Activated naive CD4-positive, alpha-beta T cell treated with anti-CD3 and anti-CD28 coated beads, Interleukin-2, amount 10 ng/mL, durations not matched to agents 7 days and 5 days (primary cell): ENCODE data around the gene OTOGL.

ENCODE experiments used
- CTCF ChIA-PET: fragments of 350-600 bp; sonication (Branson Sonifier 250); formaldehyde crosslinking; loops from one replicate; lab custom pipeline; 2021; ENCODE audit warnings: antibody characterized with exemption; lab: Charles Lee
- DNase-seq: peaks from one replicate; pipeline ENCODE4 v3.0.0-alpha.2; 2020
- H3K27ac Mint-ChIP-seq: one replicate; pipeline ENCODE4 v1.8.0; 2021; ENCODE audit warnings: mild to moderate bottlenecking, moderate library complexity, mixed read lengths
- H3K27me3 Mint-ChIP-seq: one replicate; pipeline ENCODE4 v1.8.0; 2021; ENCODE audit warnings: mild to moderate bottlenecking, mixed read lengths
- H3K36me3 Mint-ChIP-seq: one replicate; pipeline ENCODE4 v1.8.0; 2021; ENCODE audit warnings: mixed read lengths
- H3K4me1 Mint-ChIP-seq: one replicate; pipeline ENCODE4 v1.8.0; 2021; ENCODE audit warnings: mixed read lengths
- H3K4me3 Mint-ChIP-seq: one replicate; pipeline ENCODE4 v1.8.0; 2021; ENCODE audit warnings: mild to moderate bottlenecking, moderate library complexity, mixed read lengths
- H3K9me3 Mint-ChIP-seq: one replicate; pipeline ENCODE4 v1.8.0; 2021; ENCODE audit warnings: mixed read lengths

The OTOGL gene

GRCh38 chr12:80187660-80188090, 88.3 kb downstream of the OTOGL start:
- Mint-ChIP-seq H3K36me3 (no peaks in the 10 kb centered on the region), H3K27ac (no peak overlapping the region), H3K4me3 (no peak overlapping the region), H3K27me3 (no peaks in the 10 kb centered on the region), H3K4me1 (peaks cover 9% of the 10 kb centered on the region), H3K9me3 (no peaks in the 10 kb centered on the region)
- CTCF ChIA-PET, result interaction anchor here (0.8 to 3.4 kb wide), 10 partner anchors 8 to 640 kb away, joined by 3 to 23 read pairs (median 3); partner anchors contain the start of gene PPP1R12A
- DNase-seq, result peak; percentile 24

- Mint-ChIP-seq H3K36me3 (no peaks in the 10 kb centered on the region), H3K27me3 (no peaks in the 10 kb centered on the region), H3K4me1 (peaks cover 9% of the 10 kb centered on the region), H3K4me3 (no peak overlapping the region), H3K27ac (no peak overlapping the region), H3K9me3 (no peaks in the 10 kb centered on the region)
- no peak for DNase-seq
- CTCF ChIA-PET, result interaction anchor here (1.3 to 3.4 kb wide), 3 partner anchors 16 to 302 kb away, joined by 3 to 23 read pairs (median 4); no protein-coding TSS in a partner anchor
Measured at GRCh38 chr12:80188576-80188975, 89.2 kb downstream of the OTOGL start.

- no peak for DNase-seq
- Mint-ChIP-seq H3K4me3 (no peak overlapping the region), H3K27ac (no peak overlapping the region), H3K9me3 (no peaks in the 10 kb centered on the region), H3K4me1 (peaks cover 9% of the 10 kb centered on the region), H3K27me3 (no peaks in the 10 kb centered on the region), H3K36me3 (no peaks in the 10 kb centered on the region)
- CTCF ChIA-PET, result interaction anchor here (2.0 to 3.4 kb wide), 2 partner anchors 82 to 302 kb away, joined by 4 to 23 read pairs; no protein-coding TSS in a partner anchor
Measured at GRCh38 chr12:80189241-80189640, 89.9 kb downstream of the OTOGL start.

GRCh38 chr12:80190001-80190400, 90.7 kb downstream of the OTOGL start:
- CTCF ChIA-PET, result interaction anchor here (2.0 kb wide), 1 partner anchor 81 kb away, joined by 4 read pairs; no protein-coding TSS in a partner anchor
- DNase-seq, result no peak
- no peak overlapping the region for H3K27ac Mint-ChIP-seq
- no peaks in the 10 kb centered on the region for H3K36me3 Mint-ChIP-seq
- H3K4me3 Mint-ChIP-seq, result no peak overlapping the region
- H3K9me3 Mint-ChIP-seq, result no peaks in the 10 kb centered on the region
- H3K27me3 Mint-ChIP-seq, result no peaks in the 10 kb centered on the region
- H3K4me1 Mint-ChIP-seq, result peaks cover 9% of the 10 kb centered on the region

- CTCF ChIA-PET, result no interaction called here
- Mint-ChIP-seq H3K27me3 (no peaks in the 10 kb centered on the region), H3K9me3 (no peaks in the 10 kb centered on the region), H3K27ac (no peak overlapping the region), H3K4me3 (no peak overlapping the region), H3K4me1 (peaks cover 9% of the 10 kb centered on the region), H3K36me3 (no peaks in the 10 kb centered on the region)
- DNase-seq, result no peak
Measured at GRCh38 chr12:80192087-80192486, 92.8 kb downstream of the OTOGL start.

- no peaks in the 10 kb centered on the region for H3K9me3 Mint-ChIP-seq
- no peaks in the 10 kb centered on the region for H3K36me3 Mint-ChIP-seq
- no peak for DNase-seq
- no peaks in the 10 kb centered on the region for H3K27me3 Mint-ChIP-seq
- CTCF ChIA-PET, result interaction anchor here (0.6 kb wide), 1 partner anchor 130 kb away, joined by 3 read pairs; no protein-coding TSS in a partner anchor
- H3K4me1 Mint-ChIP-seq, result no peaks in the 10 kb centered on the region
- no peak overlapping the region for H3K27ac Mint-ChIP-seq
- H3K4me3 Mint-ChIP-seq, result no peak overlapping the region
Measured at GRCh38 chr12:80193865-80194264, 94.5 kb downstream of the OTOGL start.

GRCh38 chr12:80195074-80195726, 95.9 kb downstream of the OTOGL start:
- Mint-ChIP-seq H3K4me1 (no peaks in the 10 kb centered on the region), H3K27me3 (no peaks in the 10 kb centered on the region), H3K9me3 (no peaks in the 10 kb centered on the region), H3K4me3 (no peak overlapping the region), H3K27ac (no peak overlapping the region), H3K36me3 (no peaks in the 10 kb centered on the region)
- CTCF ChIA-PET, result interaction anchor here (0.6 to 1.4 kb wide), 3 partner anchors 8 to 354 kb away, joined by 4 to 6 read pairs (median 4); no protein-coding TSS in a partner anchor
- no peak for DNase-seq

- DNase-seq, result no peak
- no peaks in the 10 kb centered on the region for H3K36me3 Mint-ChIP-seq
- CTCF ChIA-PET, result interaction anchor here (0.6 to 1.4 kb wide), 3 partner anchors 8 to 354 kb away, joined by 4 to 6 read pairs (median 4); no protein-coding TSS in a partner anchor
- no peak overlapping the region for H3K27ac Mint-ChIP-seq
- H3K27me3 Mint-ChIP-seq, result no peaks in the 10 kb centered on the region
- H3K4me1 Mint-ChIP-seq, result no peaks in the 10 kb centered on the region
- no peaks in the 10 kb centered on the region for H3K9me3 Mint-ChIP-seq
- H3K4me3 Mint-ChIP-seq, result no peak overlapping the region
Measured at GRCh38 chr12:80195737-80196136, 96.4 kb downstream of the OTOGL start.

- no peak for DNase-seq
- no peaks in the 10 kb centered on the region for H3K9me3 Mint-ChIP-seq
- CTCF ChIA-PET, result interaction anchor here (1.4 kb wide), 1 partner anchor 9 kb away, joined by 4 read pairs; no protein-coding TSS in a partner anchor
- H3K27ac Mint-ChIP-seq, result no peak overlapping the region
- no peaks in the 10 kb centered on the region for H3K36me3 Mint-ChIP-seq
- no peak overlapping the region for H3K4me3 Mint-ChIP-seq
- no peaks in the 10 kb centered on the region for H3K4me1 Mint-ChIP-seq
- no peaks in the 10 kb centered on the region for H3K27me3 Mint-ChIP-seq
Measured at GRCh38 chr12:80196419-80196818, 97.1 kb downstream of the OTOGL start.

GRCh38 chr12:80198782-80199337, 99.5 kb downstream of the OTOGL start:
- Mint-ChIP-seq H3K27ac (no peak overlapping the region), H3K27me3 (no peaks in the 10 kb centered on the region), H3K9me3 (no peaks in the 10 kb centered on the region), H3K4me3 (no peak overlapping the region), H3K4me1 (no peaks in the 10 kb centered on the region), H3K36me3 (no peaks in the 10 kb centered on the region)
- CTCF ChIA-PET, result no interaction called here
- DNase-seq, result no peak

- no peak for DNase-seq
- no peaks in the 10 kb centered on the region for H3K4me1 Mint-ChIP-seq
- no peaks in the 10 kb centered on the region for H3K9me3 Mint-ChIP-seq
- no peaks in the 10 kb centered on the region for H3K27me3 Mint-ChIP-seq
- CTCF ChIA-PET, result no interaction called here
- no peak overlapping the region for H3K4me3 Mint-ChIP-seq
- no peaks in the 10 kb centered on the region for H3K36me3 Mint-ChIP-seq
- H3K27ac Mint-ChIP-seq, result no peak overlapping the region
Measured at GRCh38 chr12:80199931-80200330, 100.6 kb downstream of the OTOGL start.

GRCh38 chr12:80200414-80200813, 101.1 kb downstream of the OTOGL start:
- H3K4me1 Mint-ChIP-seq, result no peaks in the 10 kb centered on the region
- DNase-seq, result no peak
- no peak overlapping the region for H3K27ac Mint-ChIP-seq
- CTCF ChIA-PET, result interaction anchor here (0.6 kb wide), 1 partner anchor 606 kb away, joined by 3 read pairs; no protein-coding TSS in a partner anchor
- no peaks in the 10 kb centered on the region for H3K36me3 Mint-ChIP-seq
- no peaks in the 10 kb centered on the region for H3K9me3 Mint-ChIP-seq
- H3K4me3 Mint-ChIP-seq, result no peak overlapping the region
- no peaks in the 10 kb centered on the region for H3K27me3 Mint-ChIP-seq

GRCh38 chr12:80201908-80202307, 102.6 kb downstream of the OTOGL start:
- H3K27ac Mint-ChIP-seq, result no peak overlapping the region
- CTCF ChIA-PET, result no interaction called here
- H3K4me1 Mint-ChIP-seq, result no peaks in the 10 kb centered on the region
- H3K4me3 Mint-ChIP-seq, result no peak overlapping the region
- no peaks in the 10 kb centered on the region for H3K36me3 Mint-ChIP-seq
- no peaks in the 10 kb centered on the region for H3K27me3 Mint-ChIP-seq
- H3K9me3 Mint-ChIP-seq, result no peaks in the 10 kb centered on the region
- no peak for DNase-seq

GRCh38 chr12:80205960-80206359, 106.6 kb downstream of the OTOGL start:
- no peak overlapping the region for H3K4me3 Mint-ChIP-seq
- no peaks in the 10 kb centered on the region for H3K27me3 Mint-ChIP-seq
- H3K4me1 Mint-ChIP-seq, result no peaks in the 10 kb centered on the region
- no peaks in the 10 kb centered on the region for H3K36me3 Mint-ChIP-seq
- CTCF ChIA-PET, result no interaction called here
- DNase-seq, result no peak
- no peaks in the 10 kb centered on the region for H3K9me3 Mint-ChIP-seq
- no peak overlapping the region for H3K27ac Mint-ChIP-seq

- Mint-ChIP-seq H3K4me1 (no peaks in the 10 kb centered on the region), H3K27me3 (peaks cover 3% of the 10 kb centered on the region), H3K27ac (no peak overlapping the region), H3K4me3 (no peak overlapping the region), H3K36me3 (no peaks in the 10 kb centered on the region), H3K9me3 (no peaks in the 10 kb centered on the region)
- no peak for DNase-seq
- CTCF ChIA-PET, result no interaction called here
Measured at GRCh38 chr12:80208071-80208470, 108.7 kb downstream of the OTOGL start.
